HFFc6 (cell line): ENCODE measurements around the gene RAI1. TPM values are rescaled to one million over a fixed set of nuclear protein-coding genes. Genes with fewer than 3 reads are reported as not detected.

Source experiments
- DNase-seq: peaks from one replicate; pipeline ENCODE4 v3.0.0-alpha.2; 2018
- H3K27ac Mint-ChIP-seq: 2 replicates; pipeline ENCODE4 v1.8.0; 2020; ENCODE audit warnings: mild to moderate bottlenecking, mixed read lengths
- H3K27me3 Mint-ChIP-seq: 2 replicates; pipeline ENCODE4 v1.8.0; 2021; ENCODE audit warnings: mild to moderate bottlenecking, moderate library complexity, mixed read lengths; ENCODE audit not compliant: insufficient read depth
- H3K36me3 Mint-ChIP-seq: 2 replicates; pipeline ENCODE4 v1.8.0; 2021; ENCODE audit warnings: low read depth, mixed read lengths
- H3K4me1 Mint-ChIP-seq: 2 replicates; pipeline ENCODE4 v1.8.0; 2020; ENCODE audit warnings: low read depth, mixed read lengths
- H3K4me3 Mint-ChIP-seq: 2 replicates; pipeline ENCODE4 v1.8.0; 2020; ENCODE audit warnings: mild to moderate bottlenecking, moderate library complexity, mixed read lengths
- H3K9me3 Mint-ChIP-seq: 2 replicates; pipeline ENCODE4 v1.8.0; 2020; ENCODE audit warnings: mild to moderate bottlenecking, mixed read lengths
- total RNA-seq, 6 experiments: library from RNA; stranded (reverse); fragmentation: NEBNext Ultra II Directional; extraction: Animal tissue kit (Norgen Biotek cat#: 25700); gene quantifications; 2 replicates in 1 of 6; 3 replicates in 5 of 6; pipeline ENCODE4 v1.2.3, GENCODE V29; 2021
- TF ChIP-seq, protein P1 (sequence below): fragments of 200-600 bp; sonication (generic); IDR thresholded peaks from 2 replicates; pipeline ENCODE4 v1.5.0; 2021; ENCODE audit warnings: antibody characterized with exemption, mild to moderate bottlenecking

RAI1 gene
- total RNA-seq, 6 experiments from 2014 or later = 26.9 to 29.3 (median 29.0) TPM

- DNase-seq = no peak
- Mint-ChIP-seq H3K9me3 (no peaks in the 10 kb centered on the region), H3K4me1 (peaks cover 87% of the 10 kb centered on the region), H3K27me3 (peaks cover 5% of the 10 kb centered on the region), H3K4me3 (no peak overlapping the region), H3K36me3 (no peaks in the 10 kb centered on the region), H3K27ac (peak overlapping the region; percentile 97; the same call in 1 of the 2 replicates)
- TF ChIP-seq, protein P1, sequence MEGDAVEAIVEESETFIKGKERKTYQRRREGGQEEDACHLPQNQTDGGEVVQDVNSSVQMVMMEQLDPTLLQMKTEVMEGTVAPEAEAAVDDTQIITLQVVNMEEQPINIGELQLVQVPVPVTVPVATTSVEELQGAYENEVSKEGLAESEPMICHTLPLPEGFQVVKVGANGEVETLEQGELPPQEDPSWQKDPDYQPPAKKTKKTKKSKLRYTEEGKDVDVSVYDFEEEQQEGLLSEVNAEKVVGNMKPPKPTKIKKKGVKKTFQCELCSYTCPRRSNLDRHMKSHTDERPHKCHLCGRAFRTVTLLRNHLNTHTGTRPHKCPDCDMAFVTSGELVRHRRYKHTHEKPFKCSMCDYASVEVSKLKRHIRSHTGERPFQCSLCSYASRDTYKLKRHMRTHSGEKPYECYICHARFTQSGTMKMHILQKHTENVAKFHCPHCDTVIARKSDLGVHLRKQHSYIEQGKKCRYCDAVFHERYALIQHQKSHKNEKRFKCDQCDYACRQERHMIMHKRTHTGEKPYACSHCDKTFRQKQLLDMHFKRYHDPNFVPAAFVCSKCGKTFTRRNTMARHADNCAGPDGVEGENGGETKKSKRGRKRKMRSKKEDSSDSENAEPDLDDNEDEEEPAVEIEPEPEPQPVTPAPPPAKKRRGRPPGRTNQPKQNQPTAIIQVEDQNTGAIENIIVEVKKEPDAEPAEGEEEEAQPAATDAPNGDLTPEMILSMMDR = no peak
Observed at GRCh38 chr17:17714879-17715278, 33.6 kb downstream of the RAI1 start.

GRCh38 chr17:17716837-17717523, 35.7 kb downstream of the RAI1 start:
- H3K36me3 Mint-ChIP-seq = no peaks in the 10 kb centered on the region
- no peak overlapping the region for H3K4me3 Mint-ChIP-seq
- peak overlapping the region; percentile 38; the same call in 1 of the 2 replicates for H3K27ac Mint-ChIP-seq
- H3K9me3 Mint-ChIP-seq = no peaks in the 10 kb centered on the region
- DNase-seq = no peak
- peaks cover 8% of the 10 kb centered on the region for H3K27me3 Mint-ChIP-seq
- peaks cover 82% of the 10 kb centered on the region for H3K4me1 Mint-ChIP-seq
- TF ChIP-seq, protein P1 = no peak

GRCh38 chr17:17718251-17718650, 37.0 kb downstream of the RAI1 start:
- no peaks in the 10 kb centered on the region for H3K9me3 Mint-ChIP-seq
- TF ChIP-seq, protein P1 = no peak
- no peaks in the 10 kb centered on the region for H3K36me3 Mint-ChIP-seq
- DNase-seq = no peak
- peak overlapping the region; percentile 28; the same call in 1 of the 2 replicates for H3K27ac Mint-ChIP-seq
- peaks cover 9% of the 10 kb centered on the region for H3K27me3 Mint-ChIP-seq
- no peak overlapping the region for H3K4me3 Mint-ChIP-seq
- peaks cover 83% of the 10 kb centered on the region for H3K4me1 Mint-ChIP-seq

GRCh38 chr17:17719199-17719940, 38.1 kb downstream of the RAI1 start:
- peaks cover 85% of the 10 kb centered on the region for H3K4me1 Mint-ChIP-seq
- no peak overlapping the region for H3K27ac Mint-ChIP-seq
- no peak overlapping the region for H3K4me3 Mint-ChIP-seq
- DNase-seq = no peak
- no peaks in the 10 kb centered on the region for H3K9me3 Mint-ChIP-seq
- TF ChIP-seq, protein P1 = no peak
- peaks cover 7% of the 10 kb centered on the region for H3K27me3 Mint-ChIP-seq
- no peaks in the 10 kb centered on the region for H3K36me3 Mint-ChIP-seq

GRCh38 chr17:17719966-17720543, 38.8 kb downstream of the RAI1 start:
- no peak for DNase-seq
- H3K9me3 Mint-ChIP-seq = no peaks in the 10 kb centered on the region
- H3K36me3 Mint-ChIP-seq = no peaks in the 10 kb centered on the region
- H3K27me3 Mint-ChIP-seq = peaks cover 6% of the 10 kb centered on the region
- TF ChIP-seq, protein P1 = no peak
- peaks cover 81% of the 10 kb centered on the region for H3K4me1 Mint-ChIP-seq
- H3K27ac Mint-ChIP-seq = no peak overlapping the region
- H3K4me3 Mint-ChIP-seq = no peak overlapping the region
